ENCODE results near the gene SIKE1. TPM values are rescaled to one million over a fixed set of nuclear protein-coding genes. Genes with fewer than 3 reads are reported as not detected.

The SIKE1 gene
- total RNA-seq, 1 donor from 2014 or later, result 65.7 TPM

- Mint-ChIP-seq H3K4me1 (no peaks in the 10 kb centered on the region), H3K27ac (ENCODE audit: unreplicated experiment) (no peak overlapping the region), H3K9me3 (no peaks in the 10 kb centered on the region), H3K4me3 (no peak overlapping the region), H3K36me3 (ENCODE audit: low read depth) (peaks cover 19% of the 10 kb centered on the region), H3K27me3 (ENCODE audit: low read depth) (no peaks in the 10 kb centered on the region)
- DNase-seq (ENCODE audit: low read depth, low spot score), result no peak
- TF ChIP-seq, protein P1, sequence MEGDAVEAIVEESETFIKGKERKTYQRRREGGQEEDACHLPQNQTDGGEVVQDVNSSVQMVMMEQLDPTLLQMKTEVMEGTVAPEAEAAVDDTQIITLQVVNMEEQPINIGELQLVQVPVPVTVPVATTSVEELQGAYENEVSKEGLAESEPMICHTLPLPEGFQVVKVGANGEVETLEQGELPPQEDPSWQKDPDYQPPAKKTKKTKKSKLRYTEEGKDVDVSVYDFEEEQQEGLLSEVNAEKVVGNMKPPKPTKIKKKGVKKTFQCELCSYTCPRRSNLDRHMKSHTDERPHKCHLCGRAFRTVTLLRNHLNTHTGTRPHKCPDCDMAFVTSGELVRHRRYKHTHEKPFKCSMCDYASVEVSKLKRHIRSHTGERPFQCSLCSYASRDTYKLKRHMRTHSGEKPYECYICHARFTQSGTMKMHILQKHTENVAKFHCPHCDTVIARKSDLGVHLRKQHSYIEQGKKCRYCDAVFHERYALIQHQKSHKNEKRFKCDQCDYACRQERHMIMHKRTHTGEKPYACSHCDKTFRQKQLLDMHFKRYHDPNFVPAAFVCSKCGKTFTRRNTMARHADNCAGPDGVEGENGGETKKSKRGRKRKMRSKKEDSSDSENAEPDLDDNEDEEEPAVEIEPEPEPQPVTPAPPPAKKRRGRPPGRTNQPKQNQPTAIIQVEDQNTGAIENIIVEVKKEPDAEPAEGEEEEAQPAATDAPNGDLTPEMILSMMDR (conservative IDR thresholded peaks at IDR 0.05), result no peak
Measured at GRCh38 chr1:114741963-114742746, 38.3 kb downstream of the SIKE1 start.

DNA sequence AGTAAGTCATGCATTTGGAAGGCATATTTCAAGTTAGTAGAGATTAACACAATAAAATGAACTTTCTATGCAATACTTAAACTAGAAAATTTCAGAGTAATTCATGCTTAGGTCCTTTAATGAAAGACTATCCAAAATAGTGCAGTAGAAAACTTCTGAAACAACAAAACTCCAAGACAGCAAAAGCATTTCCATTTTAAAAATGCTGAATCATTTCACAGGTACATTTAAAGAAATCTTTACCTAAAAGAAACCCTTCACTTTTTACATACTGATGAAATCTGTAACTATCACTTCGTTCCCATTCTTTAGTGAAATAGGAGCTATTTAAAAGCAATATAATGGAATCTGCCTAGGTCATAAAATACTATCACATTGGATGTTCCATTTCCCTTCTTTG, 40.2 kb downstream of the SIKE1 start:
- no peaks in the 10 kb centered on the region for H3K9me3 Mint-ChIP-seq
- H3K27ac Mint-ChIP-seq (ENCODE audit: unreplicated experiment), result no peak overlapping the region
- H3K4me3 Mint-ChIP-seq, result no peak overlapping the region
- TF ChIP-seq, protein P1 (conservative IDR thresholded peaks at IDR 0.05), result no peak
- no peak for DNase-seq (ENCODE audit: low read depth, low spot score)
- H3K4me1 Mint-ChIP-seq, result no peaks in the 10 kb centered on the region
- H3K36me3 Mint-ChIP-seq (ENCODE audit: low read depth), result peaks cover 28% of the 10 kb centered on the region
- no peaks in the 10 kb centered on the region for H3K27me3 Mint-ChIP-seq (ENCODE audit: low read depth)

DNA sequence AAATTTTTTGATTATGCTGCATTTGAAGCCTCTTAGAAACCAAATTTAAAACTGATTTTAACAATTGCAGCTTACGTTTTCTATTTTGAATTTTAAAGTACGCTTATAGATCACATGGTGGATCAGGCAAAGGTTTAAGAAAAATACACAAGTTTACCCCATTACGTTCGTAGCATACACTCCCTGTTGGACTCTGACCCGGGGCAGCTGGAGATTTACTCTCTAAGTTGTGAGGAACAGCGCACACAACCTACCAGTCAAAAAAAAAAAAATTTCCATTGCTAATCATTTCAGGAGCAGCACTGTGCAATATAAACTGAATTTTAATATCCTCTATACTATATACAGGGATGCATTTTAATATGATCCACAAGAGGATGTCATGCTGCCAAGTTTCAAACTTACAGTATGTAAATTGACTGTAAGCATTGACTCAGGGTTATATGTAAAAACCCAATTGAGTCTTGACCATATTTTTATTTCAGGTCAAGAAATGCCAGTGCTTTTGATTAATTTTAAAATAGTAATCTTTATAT, 43.1 kb downstream of the SIKE1 start:
- H3K27me3 Mint-ChIP-seq (ENCODE audit: low read depth), result no peaks in the 10 kb centered on the region
- H3K4me1 Mint-ChIP-seq, result no peaks in the 10 kb centered on the region
- TF ChIP-seq, protein P1 (conservative IDR thresholded peaks at IDR 0.05), result no peak
- H3K36me3 Mint-ChIP-seq (ENCODE audit: low read depth), result peaks cover 39% of the 10 kb centered on the region
- DNase-seq (ENCODE audit: low read depth, low spot score), result no peak
- no peaks in the 10 kb centered on the region for H3K9me3 Mint-ChIP-seq
- no peak overlapping the region for H3K4me3 Mint-ChIP-seq
- H3K27ac Mint-ChIP-seq (ENCODE audit: unreplicated experiment), result no peak overlapping the region

DNA sequence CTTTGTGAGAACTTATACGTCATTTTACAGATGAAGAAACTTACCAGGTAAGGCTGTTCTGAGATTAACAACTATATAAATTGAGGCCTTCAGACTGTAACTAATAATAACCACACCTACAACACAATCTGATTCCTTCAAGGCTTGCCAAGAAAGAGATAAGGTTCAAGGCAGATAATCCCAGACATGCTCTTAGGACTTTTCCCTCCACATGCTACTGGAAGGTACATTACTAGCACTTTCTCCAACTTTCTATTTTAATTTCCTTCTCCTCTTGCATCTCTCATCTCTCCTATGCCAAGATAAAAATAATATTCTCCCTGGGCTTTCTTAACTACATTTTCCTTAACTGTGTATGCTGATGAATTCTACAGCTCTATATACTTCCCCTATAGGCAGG, 45.0 kb downstream of the SIKE1 start:
- H3K4me3 Mint-ChIP-seq, result no peak overlapping the region
- no peak for DNase-seq (ENCODE audit: low read depth, low spot score)
- no peaks in the 10 kb centered on the region for H3K27me3 Mint-ChIP-seq (ENCODE audit: low read depth)
- H3K27ac Mint-ChIP-seq (ENCODE audit: unreplicated experiment), result no peak overlapping the region
- no peaks in the 10 kb centered on the region for H3K4me1 Mint-ChIP-seq
- peaks cover 38% of the 10 kb centered on the region for H3K36me3 Mint-ChIP-seq (ENCODE audit: low read depth)
- TF ChIP-seq, protein P1 (conservative IDR thresholded peaks at IDR 0.05), result no peak
- no peaks in the 10 kb centered on the region for H3K9me3 Mint-ChIP-seq

- no peaks in the 10 kb centered on the region for H3K9me3 Mint-ChIP-seq
- H3K4me3 Mint-ChIP-seq, result no peak overlapping the region
- peaks cover 38% of the 10 kb centered on the region for H3K36me3 Mint-ChIP-seq (ENCODE audit: low read depth)
- TF ChIP-seq, protein P1 (conservative IDR thresholded peaks at IDR 0.05), result no peak
- DNase-seq (ENCODE audit: low read depth, low spot score), result no peak
- H3K27me3 Mint-ChIP-seq (ENCODE audit: low read depth), result no peaks in the 10 kb centered on the region
- no peak overlapping the region for H3K27ac Mint-ChIP-seq (ENCODE audit: unreplicated experiment)
- H3K4me1 Mint-ChIP-seq, result no peaks in the 10 kb centered on the region
Measured at GRCh38 chr1:114729782-114730181, 50.7 kb downstream of the SIKE1 start.
